GM21381 (cell line): ENCODE measurements around the gene TBC1D25.
A peak's percentile ranks its signal among the peaks of the same experiment; 100 is the strongest.

ENCODE experiments used
- ATAC-seq: cut with Tn5 transposase; IDR thresholded peaks from one replicate; pipeline ENCODE4 v1.9.1; 2021; ENCODE audit warnings: mild to moderate bottlenecking, moderate library complexity; ENCODE audit not compliant: unreplicated experiment

TBC1D25 gene

GRCh38 chrX:48539345-48540027 lies at the start of gene TBC1D25:
TSS of gene TBC1D25 (plus strand) at chrX:48539714. CDS start at chrX:48539798, 84 bp downstream.
- ATAC-seq, result peak; percentile 84

- ATAC-seq, result no peak
Observed at GRCh38 chrX:48489892-48490291, 49.6 kb upstream of the TBC1D25 start.

GRCh38 chrX:48490661-48491060 lies 48.9 kb upstream of the TBC1D25 start:
- no peak for ATAC-seq

GRCh38 chrX:48491809-48492208 lies 47.7 kb upstream of the TBC1D25 start:
- no peak for ATAC-seq

- no peak for ATAC-seq
Observed at GRCh38 chrX:48492293-48492910, 47.1 kb upstream of the TBC1D25 start.

- ATAC-seq, result no peak
Observed at GRCh38 chrX:48493890-48494364, 45.6 kb upstream of the TBC1D25 start.

GRCh38 chrX:48496660-48497059 lies 42.9 kb upstream of the TBC1D25 start:
- no peak for ATAC-seq

GRCh38 chrX:48497871-48498270 lies 41.6 kb upstream of the TBC1D25 start:
- ATAC-seq, result no peak

GRCh38 chrX:48498374-48498809 lies 41.1 kb upstream of the TBC1D25 start:
- no peak for ATAC-seq

- no peak for ATAC-seq
Observed at GRCh38 chrX:48504261-48504660, 35.3 kb upstream of the TBC1D25 start.

- ATAC-seq, result no peak
Observed at GRCh38 chrX:48505481-48505880, 34.0 kb upstream of the TBC1D25 start.

GRCh38 chrX:48507246-48507645 lies 32.3 kb upstream of the TBC1D25 start:
- no peak for ATAC-seq

- peak; percentile 76 for ATAC-seq
Observed at GRCh38 chrX:48508400-48509244, 30.9 kb upstream of the TBC1D25 start, which contains the start of gene PORCN. TSS of gene PORCN (plus strand) at chrX:48508992. CDS start at chrX:48509821, 829 bp downstream.

GRCh38 chrX:48509245-48509590 lies 30.3 kb upstream of the TBC1D25 start:
- ATAC-seq, result no peak

GRCh38 chrX:48509619-48510018 lies 29.9 kb upstream of the TBC1D25 start:
- ATAC-seq, result no peak

- ATAC-seq, result no peak
Observed at GRCh38 chrX:48511560-48511959, 28.0 kb upstream of the TBC1D25 start.

GRCh38 chrX:48512371-48512935 lies 27.1 kb upstream of the TBC1D25 start:
- no peak for ATAC-seq

- no peak for ATAC-seq
Observed at GRCh38 chrX:48513670-48514069, 25.8 kb upstream of the TBC1D25 start.

- ATAC-seq, result no peak
Observed at GRCh38 chrX:48514126-48514806, 25.2 kb upstream of the TBC1D25 start.

GRCh38 chrX:48514868-48515460 lies 24.6 kb upstream of the TBC1D25 start:
- ATAC-seq, result no peak
